NCI-H510A (cell line): ENCODE measurements around the gene PCDHA6.
"Not testable (repeated sequence)": the region's sequence is repeated elsewhere in the genome, so short reads cannot be mapped to it uniquely, and the experiment has no call there.

Experiments
- DNase-seq: peaks from one replicate; lab custom pipeline; 2025; lab: John Stamatoyannopoulos, UW

PCDHA6 gene

GRCh38 chr5:140822281-140822629 lies 5.5 kb upstream of the PCDHA6 start:
- DNase-seq, result no peak

GRCh38 chr5:140822969-140823368 lies 4.8 kb upstream of the PCDHA6 start:
- DNase-seq, result not testable (repeated sequence)

GRCh38 chr5:140823475-140823874 lies 4.3 kb upstream of the PCDHA6 start:
- DNase-seq, result no peak

- no peak for DNase-seq
Measured at GRCh38 chr5:140828362-140828737, 590 bp downstream of the PCDHA6 start.

GRCh38 chr5:140829511-140830501 lies 2.0 kb downstream of the PCDHA6 start:
- DNase-seq, result not testable (repeated sequence)

GRCh38 chr5:140833993-140834392 lies 6.2 kb downstream of the PCDHA6 start, which contains the start of gene PCDHA7:
PCDHA7 (plus strand) TSS chr5:140834269; CDS start chr5:140834384, 115 bp downstream.
- no peak for DNase-seq

GRCh38 chr5:140834439-140835008 lies 6.8 kb downstream of the PCDHA6 start:
- DNase-seq, result not testable (repeated sequence)

- DNase-seq, result no peak
Measured at GRCh38 chr5:140835622-140836510, 8.1 kb downstream of the PCDHA6 start.

- DNase-seq, result no peak
Measured at GRCh38 chr5:140840978-140841962, 13.5 kb downstream of the PCDHA6 start, which contains the start of gene PCDHA8. PCDHA8 (plus strand) TSS chr5:140841187; CDS start chr5:140841322, 135 bp downstream.

- DNase-seq, result no peak
Measured at GRCh38 chr5:140842798-140843733, 15.3 kb downstream of the PCDHA6 start.

- DNase-seq, result not testable (repeated sequence)
Measured at GRCh38 chr5:140848139-140849102, 20.7 kb downstream of the PCDHA6 start, which contains the start of gene PCDHA9. PCDHA9 (plus strand) TSS chr5:140848382; CDS start chr5:140848496, 114 bp downstream.

GRCh38 chr5:140849831-140850634 lies 22.3 kb downstream of the PCDHA6 start:
- DNase-seq, result not testable (repeated sequence)

GRCh38 chr5:140855772-140856674 lies 28.3 kb downstream of the PCDHA6 start, which contains the start of gene PCDHA10:
PCDHA10 (plus strand) TSS chr5:140855897; CDS start chr5:140856049, 152 bp downstream.
- no peak for DNase-seq

- DNase-seq, result no peak
Measured at GRCh38 chr5:140857177-140857986, 29.6 kb downstream of the PCDHA6 start.

GRCh38 chr5:140857987-140858240 lies 30.2 kb downstream of the PCDHA6 start:
- DNase-seq, result no peak
